H1 (cell line): ENCODE measurements around the gene KAT2A.

ENCODE experiments used
- BCL11A ChIP-seq, 2 experiments: IDR thresholded peaks; one replicate each; pipeline ENCODE4 v1.6.1; 2011; ENCODE audit warnings: low read depth in 2 of 2, low read length in 2 of 2, mild to moderate bottlenecking in 2 of 2
- CHD2 ChIP-seq: IDR thresholded peaks from 2 replicates; pipeline ENCODE4 v1.6.1; 2012; ENCODE audit warnings: low read length, improper control_type of control experiment
- CTCF ChIP-seq, 3 experiments: IDR thresholded peaks; 1 replicate in 2 of 3; 2 replicates in 1 of 3; pipeline versions ENCODE4 v1.5.1 to v1.6.1; 2011; ENCODE audit warnings: low read length in 3 of 3, mild to moderate bottlenecking in 3 of 3, inconsistent platforms in 2 of 3, low read depth in 1 of 3, moderate library complexity in 1 of 3; ENCODE audit not compliant: insufficient read depth in 1 of 3; ENCODE audit errors: control extremely low read depth in 1 of 3
- EP300 ChIP-seq, 2 experiments: IDR thresholded peaks; 1 replicate in 1 of 2; 2 replicates in 1 of 2; pipeline ENCODE4 v1.6.1; 2011 to 2012; ENCODE audit warnings: low read depth in 2 of 2, low read length in 2 of 2, mild to moderate bottlenecking in 2 of 2, borderline replicate concordance in 1 of 2, inconsistent platforms in 1 of 2, moderate library complexity in 1 of 2
- POLR2A ChIP-seq, 2 experiments: IDR thresholded peaks; 1 replicate in 1 of 2; 2 replicates in 1 of 2; pipeline ENCODE4 v1.6.1; 2011; ENCODE audit warnings: low read depth in 2 of 2, low read length in 2 of 2, mild to moderate bottlenecking in 2 of 2; ENCODE audit errors: control extremely low read depth in 1 of 2
- POLR2AphosphoS5 ChIP-seq: IDR thresholded peaks from 2 replicates; pipeline ENCODE4 v1.6.1; 2011; ENCODE audit warnings: low read depth, low read length
- SP2 ChIP-seq: IDR thresholded peaks from 2 replicates; pipeline ENCODE4 v1.6.1; 2012; ENCODE audit warnings: mild to moderate bottlenecking, low read length, inconsistent platforms
- YY1 ChIP-seq: IDR thresholded peaks from 2 replicates; pipeline ENCODE4 v1.6.1; 2011; ENCODE audit warnings: low read depth, mild to moderate bottlenecking, low read length
- TF ChIP-seq, protein P1 (sequence below): IDR thresholded peaks from 2 replicates; pipeline ENCODE4 v1.6.1; 2011; ENCODE audit warnings: low read depth, mild to moderate bottlenecking, low read length; ENCODE audit not compliant: insufficient read depth
- TF ChIP-seq, protein P2 (sequence below): IDR thresholded peaks from 2 replicates; pipeline ENCODE4 v1.6.1; 2012; ENCODE audit warnings: low read length, inconsistent platforms

GRCh38 chr17:42075789-42076188, 45.4 kb downstream of the KAT2A start:
- TF ChIP-seq CHD2 (no peak), CTCF (IDR thresholded peaks at IDR 0.05; ENCODE audit: control extremely low read depth in 1 of 3, insufficient read depth in 1 of 3, low read depth in 1 of 3, low read length in 3 of 3) (no peak), BCL11A (IDR thresholded peaks at IDR 0.05; ENCODE audit: low read depth in 2 of 2, low read length in 2 of 2) (no peak), POLR2AphosphoS5 (no peak), YY1 (no peak), EP300 (IDR thresholded peaks at IDR 0.05; ENCODE audit: borderline replicate concordance in 1 of 2, low read depth in 2 of 2, low read length in 2 of 2) (no peak), POLR2A (IDR thresholded peaks at IDR 0.05; ENCODE audit: control extremely low read depth in 1 of 2, low read depth in 2 of 2, low read length in 2 of 2) (no peak), SP2 (no peak)
- TF ChIP-seq, protein P1, sequence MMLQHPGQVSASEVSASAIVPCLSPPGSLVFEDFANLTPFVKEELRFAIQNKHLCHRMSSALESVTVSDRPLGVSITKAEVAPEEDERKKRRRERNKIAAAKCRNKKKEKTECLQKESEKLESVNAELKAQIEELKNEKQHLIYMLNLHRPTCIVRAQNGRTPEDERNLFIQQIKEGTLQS = no peak
- TF ChIP-seq, protein P2, sequence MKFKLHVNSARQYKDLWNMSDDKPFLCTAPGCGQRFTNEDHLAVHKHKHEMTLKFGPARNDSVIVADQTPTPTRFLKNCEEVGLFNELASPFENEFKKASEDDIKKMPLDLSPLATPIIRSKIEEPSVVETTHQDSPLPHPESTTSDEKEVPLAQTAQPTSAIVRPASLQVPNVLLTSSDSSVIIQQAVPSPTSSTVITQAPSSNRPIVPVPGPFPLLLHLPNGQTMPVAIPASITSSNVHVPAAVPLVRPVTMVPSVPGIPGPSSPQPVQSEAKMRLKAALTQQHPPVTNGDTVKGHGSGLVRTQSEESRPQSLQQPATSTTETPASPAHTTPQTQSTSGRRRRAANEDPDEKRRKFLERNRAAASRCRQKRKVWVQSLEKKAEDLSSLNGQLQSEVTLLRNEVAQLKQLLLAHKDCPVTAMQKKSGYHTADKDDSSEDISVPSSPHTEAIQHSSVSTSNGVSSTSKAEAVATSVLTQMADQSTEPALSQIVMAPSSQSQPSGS = no peak
